NCI-H146 (cell line): ENCODE data around the gene RTBDN.

Source experiments
- DNase-seq: peaks from one replicate; lab custom pipeline; 2025; lab: John Stamatoyannopoulos, UW

The RTBDN gene

GRCh38 chr19:12834566-12834943 is at the start of gene RTBDN:
TSS of gene RTBDN (minus strand) at chr19:12834579. CDS start at chr19:12829979, 4,600 bp downstream.
- no peak for DNase-seq

GRCh38 chr19:12882589-12882988 is 48.2 kb upstream of the RTBDN start:
- no peak for DNase-seq

GRCh38 chr19:12881172-12881808 is 46.9 kb upstream of the RTBDN start, which contains the start of gene DNASE2:
TSS of gene DNASE2 (minus strand) at chr19:12881449. CDS start at chr19:12881375, 74 bp downstream.
- DNase-seq, result peak; percentile 99

- peak; percentile 77 for DNase-seq
These were observed 46.3 kb upstream of the RTBDN start for GRCh38 chr19:12880551-12881171.

- no peak for DNase-seq
These were observed 40.7 kb upstream of the RTBDN start for GRCh38 chr19:12875086-12875485.

- DNase-seq, result no peak
These were observed 39.7 kb upstream of the RTBDN start for GRCh38 chr19:12873891-12874745.

GRCh38 chr19:12872941-12873890 is 38.8 kb upstream of the RTBDN start:
- DNase-seq, result no peak

GRCh38 chr19:12872255-12872654 is 37.9 kb upstream of the RTBDN start:
- DNase-seq, result no peak

- DNase-seq, result no peak
These were observed 37.3 kb upstream of the RTBDN start for GRCh38 chr19:12871681-12872080.

GRCh38 chr19:12868540-12869112 is 34.2 kb upstream of the RTBDN start:
- DNase-seq, result no peak

GRCh38 chr19:12867120-12868099 is 33.0 kb upstream of the RTBDN start:
- no peak for DNase-seq

GRCh38 chr19:12866416-12867119 is 32.2 kb upstream of the RTBDN start:
- no peak for DNase-seq

- no peak for DNase-seq
These were observed 31.5 kb upstream of the RTBDN start for GRCh38 chr19:12865746-12866415.

- DNase-seq, result no peak
These were observed 30.6 kb upstream of the RTBDN start for GRCh38 chr19:12864721-12865715.

GRCh38 chr19:12864143-12864542 is 29.8 kb upstream of the RTBDN start:
- DNase-seq, result no peak

GRCh38 chr19:12859546-12859945 is 25.2 kb upstream of the RTBDN start:
- DNase-seq, result no peak

- no peak for DNase-seq
These were observed 23.9 kb upstream of the RTBDN start for GRCh38 chr19:12858041-12858928.
